ENCODE measurements around the gene ANKRD40. TPM values are rescaled to one million over a fixed set of nuclear protein-coding genes. Genes with fewer than 3 reads are reported as not detected.

Gene ANKRD40
- total RNA-seq, 1 experiment from 2014 or later: 45.3 TPM

- CTCF ChIA-PET: no interaction called here
- Mint-ChIP-seq H3K9me3 (no peaks in the 10 kb centered on the region), H3K4me1 (peaks cover 23% of the 10 kb centered on the region), H3K27me3 (ENCODE audit: low read depth) (no peaks in the 10 kb centered on the region), H3K4me3 (no peak overlapping the region), H3K36me3 (no peaks in the 10 kb centered on the region), H3K27ac (0 out of 2 replicates have a peak overlapping the region, but pooled peaks have one; percentile 41)
- POLR2A ChIA-PET: interaction anchor here (0.6 to 1.3 kb wide), 2 partner anchors 53 to 137 kb away, joined by 3 to 8 read pairs; partner anchors contain the start of gene TOB1
- ATAC-seq: no peak
- TF ChIP-seq, protein P1, sequence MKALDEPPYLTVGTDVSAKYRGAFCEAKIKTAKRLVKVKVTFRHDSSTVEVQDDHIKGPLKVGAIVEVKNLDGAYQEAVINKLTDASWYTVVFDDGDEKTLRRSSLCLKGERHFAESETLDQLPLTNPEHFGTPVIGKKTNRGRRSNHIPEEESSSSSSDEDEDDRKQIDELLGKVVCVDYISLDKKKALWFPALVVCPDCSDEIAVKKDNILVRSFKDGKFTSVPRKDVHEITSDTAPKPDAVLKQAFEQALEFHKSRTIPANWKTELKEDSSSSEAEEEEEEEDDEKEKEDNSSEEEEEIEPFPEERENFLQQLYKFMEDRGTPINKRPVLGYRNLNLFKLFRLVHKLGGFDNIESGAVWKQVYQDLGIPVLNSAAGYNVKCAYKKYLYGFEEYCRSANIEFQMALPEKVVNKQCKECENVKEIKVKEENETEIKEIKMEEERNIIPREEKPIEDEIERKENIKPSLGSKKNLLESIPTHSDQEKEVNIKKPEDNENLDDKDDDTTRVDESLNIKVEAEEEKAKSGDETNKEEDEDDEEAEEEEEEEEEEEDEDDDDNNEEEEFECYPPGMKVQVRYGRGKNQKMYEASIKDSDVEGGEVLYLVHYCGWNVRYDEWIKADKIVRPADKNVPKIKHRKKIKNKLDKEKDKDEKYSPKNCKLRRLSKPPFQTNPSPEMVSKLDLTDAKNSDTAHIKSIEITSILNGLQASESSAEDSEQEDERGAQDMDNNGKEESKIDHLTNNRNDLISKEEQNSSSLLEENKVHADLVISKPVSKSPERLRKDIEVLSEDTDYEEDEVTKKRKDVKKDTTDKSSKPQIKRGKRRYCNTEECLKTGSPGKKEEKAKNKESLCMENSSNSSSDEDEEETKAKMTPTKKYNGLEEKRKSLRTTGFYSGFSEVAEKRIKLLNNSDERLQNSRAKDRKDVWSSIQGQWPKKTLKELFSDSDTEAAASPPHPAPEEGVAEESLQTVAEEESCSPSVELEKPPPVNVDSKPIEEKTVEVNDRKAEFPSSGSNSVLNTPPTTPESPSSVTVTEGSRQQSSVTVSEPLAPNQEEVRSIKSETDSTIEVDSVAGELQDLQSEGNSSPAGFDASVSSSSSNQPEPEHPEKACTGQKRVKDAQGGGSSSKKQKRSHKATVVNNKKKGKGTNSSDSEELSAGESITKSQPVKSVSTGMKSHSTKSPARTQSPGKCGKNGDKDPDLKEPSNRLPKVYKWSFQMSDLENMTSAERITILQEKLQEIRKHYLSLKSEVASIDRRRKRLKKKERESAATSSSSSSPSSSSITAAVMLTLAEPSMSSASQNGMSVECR (CRISPR knock-in tag; IDR thresholded peaks at IDR 0.05; ENCODE audit: borderline replicate concordance): no peak
- TF ChIP-seq, protein P2, sequence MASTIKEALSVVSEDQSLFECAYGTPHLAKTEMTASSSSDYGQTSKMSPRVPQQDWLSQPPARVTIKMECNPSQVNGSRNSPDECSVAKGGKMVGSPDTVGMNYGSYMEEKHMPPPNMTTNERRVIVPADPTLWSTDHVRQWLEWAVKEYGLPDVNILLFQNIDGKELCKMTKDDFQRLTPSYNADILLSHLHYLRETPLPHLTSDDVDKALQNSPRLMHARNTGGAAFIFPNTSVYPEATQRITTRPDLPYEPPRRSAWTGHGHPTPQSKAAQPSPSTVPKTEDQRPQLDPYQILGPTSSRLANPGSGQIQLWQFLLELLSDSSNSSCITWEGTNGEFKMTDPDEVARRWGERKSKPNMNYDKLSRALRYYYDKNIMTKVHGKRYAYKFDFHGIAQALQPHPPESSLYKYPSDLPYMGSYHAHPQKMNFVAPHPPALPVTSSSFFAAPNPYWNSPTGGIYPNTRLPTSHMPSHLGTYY (CRISPR knock-in tag; IDR thresholded peaks at IDR 0.05): no peak
- TF ChIP-seq, protein P3, sequence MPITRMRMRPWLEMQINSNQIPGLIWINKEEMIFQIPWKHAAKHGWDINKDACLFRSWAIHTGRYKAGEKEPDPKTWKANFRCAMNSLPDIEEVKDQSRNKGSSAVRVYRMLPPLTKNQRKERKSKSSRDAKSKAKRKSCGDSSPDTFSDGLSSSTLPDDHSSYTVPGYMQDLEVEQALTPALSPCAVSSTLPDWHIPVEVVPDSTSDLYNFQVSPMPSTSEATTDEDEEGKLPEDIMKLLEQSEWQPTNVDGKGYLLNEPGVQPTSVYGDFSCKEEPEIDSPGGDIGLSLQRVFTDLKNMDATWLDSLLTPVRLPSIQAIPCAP (CRISPR knock-in tag; IDR thresholded peaks at IDR 0.05): no peak
- no peak for TF ChIP-seq NR1H2 (CRISPR knock-in tag; IDR thresholded peaks at IDR 0.05)
- TF ChIP-seq PRRX2 (CRISPR knock-in tag; IDR thresholded peaks at IDR 0.05): no peak
- TF ChIP-seq ZNF396 (CRISPR knock-in tag; IDR thresholded peaks at IDR 0.05; ENCODE audit: borderline replicate concordance): no peak
- TF ChIP-seq TEAD1 (CRISPR knock-in tag; IDR thresholded peaks at IDR 0.05): no peak
- no peak for DNase-seq (ENCODE audit: low spot score)
Measured at GRCh38 chr17:50728881-50729765, 21.4 kb upstream of the ANKRD40 start.

- H3K9me3 Mint-ChIP-seq: no peaks in the 10 kb centered on the region
- H3K27ac Mint-ChIP-seq: 0 out of 2 replicates have a peak overlapping the region, but pooled peaks have one; percentile 49
- no peak for DNase-seq (ENCODE audit: low spot score)
- H3K36me3 Mint-ChIP-seq: no peaks in the 10 kb centered on the region
- ChIA-PET CTCF (no interaction called here), POLR2A (interaction anchor here (0.6 kb wide), 1 partner anchor 54 kb away, joined by 8 read pairs; no protein-coding TSS in a partner anchor)
- H3K4me1 Mint-ChIP-seq: peaks cover 25% of the 10 kb centered on the region
- no peak overlapping the region for H3K4me3 Mint-ChIP-seq
- TF ChIP-seq, protein P4, sequence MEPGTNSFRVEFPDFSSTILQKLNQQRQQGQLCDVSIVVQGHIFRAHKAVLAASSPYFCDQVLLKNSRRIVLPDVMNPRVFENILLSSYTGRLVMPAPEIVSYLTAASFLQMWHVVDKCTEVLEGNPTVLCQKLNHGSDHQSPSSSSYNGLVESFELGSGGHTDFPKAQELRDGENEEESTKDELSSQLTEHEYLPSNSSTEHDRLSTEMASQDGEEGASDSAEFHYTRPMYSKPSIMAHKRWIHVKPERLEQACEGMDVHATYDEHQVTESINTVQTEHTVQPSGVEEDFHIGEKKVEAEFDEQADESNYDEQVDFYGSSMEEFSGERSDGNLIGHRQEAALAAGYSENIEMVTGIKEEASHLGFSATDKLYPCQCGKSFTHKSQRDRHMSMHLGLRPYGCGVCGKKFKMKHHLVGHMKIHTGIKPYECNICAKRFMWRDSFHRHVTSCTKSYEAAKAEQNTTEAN (CRISPR knock-in tag; IDR thresholded peaks at IDR 0.05): no peak
- TF ChIP-seq, protein P5, sequence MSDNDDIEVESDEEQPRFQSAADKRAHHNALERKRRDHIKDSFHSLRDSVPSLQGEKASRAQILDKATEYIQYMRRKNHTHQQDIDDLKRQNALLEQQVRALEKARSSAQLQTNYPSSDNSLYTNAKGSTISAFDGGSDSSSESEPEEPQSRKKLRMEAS (CRISPR knock-in tag; IDR thresholded peaks at IDR 0.05): no peak
- no peak for ATAC-seq
- H3K27me3 Mint-ChIP-seq (ENCODE audit: low read depth): no peaks in the 10 kb centered on the region
Measured at GRCh38 chr17:50728112-50728429, 20.4 kb upstream of the ANKRD40 start.

GRCh38 chr17:50725769-50726655 lies 18.3 kb upstream of the ANKRD40 start:
- H3K4me1 Mint-ChIP-seq: peaks cover 41% of the 10 kb centered on the region
- POLR2A ChIA-PET: no interaction called here
- no peak overlapping the region for H3K4me3 Mint-ChIP-seq
- DNase-seq (ENCODE audit: low spot score) (no peak), ATAC-seq (no peak)
- H3K36me3 Mint-ChIP-seq: peaks cover 2% of the 10 kb centered on the region; the same call in 1 of the 2 replicates
- CTCF ChIA-PET: interaction anchor here (0.8 kb wide), 1 partner anchor 186 kb away, joined by 3 read pairs; no protein-coding TSS in a partner anchor
- no peaks in the 10 kb centered on the region for H3K27me3 Mint-ChIP-seq (ENCODE audit: low read depth)
- no peak for TF ChIP-seq ZSCAN18 (CRISPR knock-in tag; IDR thresholded peaks at IDR 0.05)
- no peak for TF ChIP-seq CDX4 (CRISPR knock-in tag; IDR thresholded peaks at IDR 0.05; ENCODE audit: borderline replicate concordance)
- TF ChIP-seq, protein P6, sequence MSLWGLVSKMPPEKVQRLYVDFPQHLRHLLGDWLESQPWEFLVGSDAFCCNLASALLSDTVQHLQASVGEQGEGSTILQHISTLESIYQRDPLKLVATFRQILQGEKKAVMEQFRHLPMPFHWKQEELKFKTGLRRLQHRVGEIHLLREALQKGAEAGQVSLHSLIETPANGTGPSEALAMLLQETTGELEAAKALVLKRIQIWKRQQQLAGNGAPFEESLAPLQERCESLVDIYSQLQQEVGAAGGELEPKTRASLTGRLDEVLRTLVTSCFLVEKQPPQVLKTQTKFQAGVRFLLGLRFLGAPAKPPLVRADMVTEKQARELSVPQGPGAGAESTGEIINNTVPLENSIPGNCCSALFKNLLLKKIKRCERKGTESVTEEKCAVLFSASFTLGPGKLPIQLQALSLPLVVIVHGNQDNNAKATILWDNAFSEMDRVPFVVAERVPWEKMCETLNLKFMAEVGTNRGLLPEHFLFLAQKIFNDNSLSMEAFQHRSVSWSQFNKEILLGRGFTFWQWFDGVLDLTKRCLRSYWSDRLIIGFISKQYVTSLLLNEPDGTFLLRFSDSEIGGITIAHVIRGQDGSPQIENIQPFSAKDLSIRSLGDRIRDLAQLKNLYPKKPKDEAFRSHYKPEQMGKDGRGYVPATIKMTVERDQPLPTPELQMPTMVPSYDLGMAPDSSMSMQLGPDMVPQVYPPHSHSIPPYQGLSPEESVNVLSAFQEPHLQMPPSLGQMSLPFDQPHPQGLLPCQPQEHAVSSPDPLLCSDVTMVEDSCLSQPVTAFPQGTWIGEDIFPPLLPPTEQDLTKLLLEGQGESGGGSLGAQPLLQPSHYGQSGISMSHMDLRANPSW (CRISPR knock-in tag; conservative IDR thresholded peaks at IDR 0.05; ENCODE audit: low read depth): no peak
- H3K27ac Mint-ChIP-seq: no peak overlapping the region; the same call in 1 of the 2 replicates
- no peaks in the 10 kb centered on the region for H3K9me3 Mint-ChIP-seq
